GM12892 (cell line): Measurements from ENCODE around the gene C16orf78.

Source experiments
- POLR2A ChIP-seq: IDR thresholded peaks from 2 replicates; pipeline ENCODE4 v1.6.1; 2011; ENCODE audit warnings: low read depth, low read length, control low read depth
- POLR2AphosphoS5 ChIP-seq: IDR thresholded peaks from 2 replicates; pipeline ENCODE4 v1.6.1; 2011; ENCODE audit warnings: low read depth, low read length, control low read depth

- no peak for TF ChIP-seq POLR2AphosphoS5
- no peak for TF ChIP-seq POLR2A
These were observed 22.7 kb downstream of the C16orf78 start for GRCh38 chr16:49396206-49396720.
